OCI-LY3 (cell line): ENCODE data around the gene C1orf232.

Source experiments
- H2AFZ ChIP-seq: fragments of 200-600, 300-600 bp; shearing (Covaris generic); 2 replicates; pipeline ENCODE4 v1.6.0; 2014; ENCODE audit warnings: antibody characterized with exemption, low read depth, low read length
- H3K27ac ChIP-seq: fragments of 200-600, 300-600 bp; sonication (generic); 2 replicates; pipeline ENCODE4 v1.5.1; 2014; ENCODE audit warnings: mild to moderate bottlenecking, low read length, moderate library complexity, mixed read lengths
- H3K27me3 ChIP-seq: fragments of 200-600, 300-600 bp; sonication (generic); 2 replicates; pipeline ENCODE4 v1.6.1; 2014; ENCODE audit warnings: low read depth, low read length, mixed read lengths
- H3K36me3 ChIP-seq: fragments of 200-600, 300-600 bp; sonication (generic); replicated peaks from 2 replicates; pipeline ENCODE3; 2014; ENCODE audit warnings: low read depth, low read length, mixed read lengths
- H3K4me1 ChIP-seq: fragments of 300-600, 200-600 bp; sonication (generic); 2 replicates; pipeline ENCODE4 v1.6.1; 2014; ENCODE audit warnings: low read length, mixed read lengths
- H3K4me2 ChIP-seq: fragments of 200-600, 300-600 bp; sonication (generic); 2 replicates; pipeline ENCODE4 v1.6.1; 2014; ENCODE audit warnings: low read length, mixed read lengths
- H3K4me3 ChIP-seq: fragments of 300-600, 200-600 bp; sonication (generic); 2 replicates; pipeline ENCODE4 v1.5.1; 2014; ENCODE audit warnings: antibody characterized with exemption, mild to moderate bottlenecking, low read length, moderate library complexity
- H3K79me2 ChIP-seq: fragments of 300-600, 200-600 bp; shearing (Covaris generic); 2 replicates; pipeline ENCODE4 v1.6.1; 2014; ENCODE audit warnings: mild to moderate bottlenecking, low read length, mixed read lengths
- H3K9ac ChIP-seq: fragments of 300-600, 200-600 bp; shearing (Covaris generic); 2 replicates; pipeline ENCODE4 v1.6.0; 2014; ENCODE audit warnings: mild to moderate bottlenecking, low read length, moderate library complexity
- H3K9me3 ChIP-seq: fragments of 200-600, 300-600 bp; shearing (Covaris generic); 2 replicates; pipeline ENCODE4 v1.6.1; 2014; ENCODE audit warnings: low read length, mixed read lengths; ENCODE audit not compliant: insufficient read depth
- H4K20me1 ChIP-seq: fragments of 200-600, 300-600 bp; sonication (generic); 2 replicates; pipeline ENCODE4 v1.6.1; 2016; ENCODE audit warnings: low read length, mixed read lengths; ENCODE audit not compliant: insufficient read depth
- EZH2phosphoT487 ChIP-seq: fragments of 200-600 bp; shearing (Covaris generic); IDR thresholded peaks from 2 replicates; pipeline ENCODE4 v1.6.1; 2018; ENCODE audit warnings: antibody characterized with exemption, mixed run types, low read depth
- TF ChIP-seq, protein P1 (sequence below): fragments of 200-600, 300-600 bp; sonication (generic); IDR thresholded peaks from 2 replicates; pipeline ENCODE4 v1.5.1; 2014; ENCODE audit warnings: antibody characterized with exemption, low read length, low read depth

Gene C1orf232

DNA sequence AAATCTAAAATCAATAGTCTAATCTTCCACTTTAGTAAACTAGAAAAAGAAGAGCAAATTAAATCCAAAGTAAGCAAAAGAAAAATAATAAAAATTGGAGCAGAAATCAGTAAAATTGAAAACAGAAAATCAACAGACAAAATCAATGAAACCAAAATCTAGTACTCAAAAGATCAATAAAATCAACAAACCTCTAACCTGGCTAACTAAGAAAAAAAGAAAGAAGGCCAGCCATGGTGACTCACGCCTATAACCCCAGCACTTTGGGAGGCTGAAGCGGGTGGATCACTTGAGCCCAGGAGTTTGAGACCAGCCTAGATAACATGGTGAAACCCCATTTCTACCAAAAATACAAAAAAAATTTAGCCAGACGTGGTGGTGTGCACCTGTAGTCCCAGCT, 34.3 kb downstream of the C1orf232 start:
- no peaks in the 10 kb centered on the region for H3K4me1 ChIP-seq
- H3K27ac ChIP-seq: no peak overlapping the region
- no peak overlapping the region for H2AFZ ChIP-seq
- H3K9ac ChIP-seq: no peak overlapping the region
- H3K79me2 ChIP-seq: no peaks in the 10 kb centered on the region
- no peaks in the 10 kb centered on the region for H3K27me3 ChIP-seq
- no peaks in the 10 kb centered on the region for H3K36me3 ChIP-seq
- TF ChIP-seq, protein P1, sequence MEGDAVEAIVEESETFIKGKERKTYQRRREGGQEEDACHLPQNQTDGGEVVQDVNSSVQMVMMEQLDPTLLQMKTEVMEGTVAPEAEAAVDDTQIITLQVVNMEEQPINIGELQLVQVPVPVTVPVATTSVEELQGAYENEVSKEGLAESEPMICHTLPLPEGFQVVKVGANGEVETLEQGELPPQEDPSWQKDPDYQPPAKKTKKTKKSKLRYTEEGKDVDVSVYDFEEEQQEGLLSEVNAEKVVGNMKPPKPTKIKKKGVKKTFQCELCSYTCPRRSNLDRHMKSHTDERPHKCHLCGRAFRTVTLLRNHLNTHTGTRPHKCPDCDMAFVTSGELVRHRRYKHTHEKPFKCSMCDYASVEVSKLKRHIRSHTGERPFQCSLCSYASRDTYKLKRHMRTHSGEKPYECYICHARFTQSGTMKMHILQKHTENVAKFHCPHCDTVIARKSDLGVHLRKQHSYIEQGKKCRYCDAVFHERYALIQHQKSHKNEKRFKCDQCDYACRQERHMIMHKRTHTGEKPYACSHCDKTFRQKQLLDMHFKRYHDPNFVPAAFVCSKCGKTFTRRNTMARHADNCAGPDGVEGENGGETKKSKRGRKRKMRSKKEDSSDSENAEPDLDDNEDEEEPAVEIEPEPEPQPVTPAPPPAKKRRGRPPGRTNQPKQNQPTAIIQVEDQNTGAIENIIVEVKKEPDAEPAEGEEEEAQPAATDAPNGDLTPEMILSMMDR: no peak
- TF ChIP-seq EZH2phosphoT487: no peak
- H4K20me1 ChIP-seq: no peaks in the 10 kb centered on the region
- no peaks in the 10 kb centered on the region for H3K9me3 ChIP-seq
- no peak overlapping the region for H3K4me3 ChIP-seq
- no peak overlapping the region for H3K4me2 ChIP-seq

DNA sequence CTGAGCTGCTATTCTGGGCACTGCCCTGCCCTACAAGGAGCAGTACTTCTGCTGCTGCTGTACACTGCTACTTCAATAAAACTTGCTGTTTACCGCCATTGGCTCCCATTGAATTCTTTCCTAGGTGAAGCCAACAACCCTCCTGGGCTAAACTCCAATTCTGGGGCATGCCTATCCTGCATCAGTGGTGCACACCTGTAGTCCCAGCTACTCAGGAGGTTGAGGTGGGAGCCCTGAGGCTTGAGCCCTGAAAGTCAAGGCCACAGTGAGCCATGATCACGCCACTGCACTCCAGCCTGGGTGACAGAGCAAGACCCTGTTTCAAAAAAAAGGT, 36.0 kb downstream of the C1orf232 start:
- no peak overlapping the region for H2AFZ ChIP-seq
- no peak overlapping the region for H3K9ac ChIP-seq
- no peak overlapping the region for H3K27ac ChIP-seq
- no peak for TF ChIP-seq EZH2phosphoT487
- TF ChIP-seq, protein P1: no peak
- no peaks in the 10 kb centered on the region for H3K79me2 ChIP-seq
- H3K4me1 ChIP-seq: no peaks in the 10 kb centered on the region
- H3K36me3 ChIP-seq: no peaks in the 10 kb centered on the region
- H3K4me3 ChIP-seq: no peak overlapping the region
- H3K27me3 ChIP-seq: no peaks in the 10 kb centered on the region
- H4K20me1 ChIP-seq: no peaks in the 10 kb centered on the region
- no peak overlapping the region for H3K4me2 ChIP-seq
- H3K9me3 ChIP-seq: no peaks in the 10 kb centered on the region

DNA sequence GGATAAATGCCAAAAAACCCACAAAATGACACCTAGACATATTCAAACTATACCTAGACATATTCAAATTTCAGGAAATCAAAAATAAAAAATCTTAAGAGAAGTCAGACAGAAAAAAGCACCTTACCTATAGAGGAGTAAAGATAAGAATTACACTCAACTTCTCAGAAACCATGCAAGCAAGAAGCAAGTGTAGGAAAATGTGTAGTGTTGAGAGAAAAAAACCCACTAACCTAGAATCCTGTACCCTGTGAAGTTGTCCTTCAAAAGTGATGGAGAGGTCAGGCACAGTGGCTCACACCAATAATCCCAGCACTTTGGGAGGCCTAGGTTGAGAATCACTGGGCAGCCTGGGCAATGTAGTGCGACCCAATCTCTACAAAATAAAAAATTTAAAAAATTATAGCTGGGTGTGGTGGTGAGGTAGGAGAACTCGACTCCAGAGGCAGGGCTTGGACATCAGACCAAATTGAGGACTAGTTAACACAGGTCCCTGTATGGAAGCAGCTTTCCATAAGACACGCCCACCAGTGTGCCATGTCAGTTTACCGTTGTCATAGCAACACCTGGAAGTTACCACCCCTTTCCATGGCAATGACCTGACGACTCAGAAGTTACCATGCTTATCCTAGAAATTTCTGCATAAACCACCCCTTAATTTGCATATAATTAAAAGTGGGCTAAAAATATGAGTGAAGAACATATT, 36.5 kb downstream of the C1orf232 start:
- Histone ChIP-seq H3K9me3 (no peaks in the 10 kb centered on the region), H3K4me2 (no peak overlapping the region), H3K9ac (no peak overlapping the region), H3K27me3 (no peaks in the 10 kb centered on the region), H3K79me2 (no peaks in the 10 kb centered on the region), H3K4me3 (no peak overlapping the region), H2AFZ (no peak overlapping the region), H3K36me3 (no peaks in the 10 kb centered on the region), H3K4me1 (no peaks in the 10 kb centered on the region), H4K20me1 (no peaks in the 10 kb centered on the region), H3K27ac (no peak overlapping the region)
- no peak for TF ChIP-seq EZH2phosphoT487
- TF ChIP-seq, protein P1: no peak

- Histone ChIP-seq H3K4me1 (no peaks in the 10 kb centered on the region), H3K4me2 (no peak overlapping the region), H3K36me3 (no peaks in the 10 kb centered on the region), H2AFZ (no peak overlapping the region), H4K20me1 (no peaks in the 10 kb centered on the region), H3K27ac (no peak overlapping the region), H3K9ac (no peak overlapping the region), H3K9me3 (no peaks in the 10 kb centered on the region), H3K27me3 (no peaks in the 10 kb centered on the region), H3K79me2 (no peaks in the 10 kb centered on the region), H3K4me3 (no peak overlapping the region)
- no peak for TF ChIP-seq EZH2phosphoT487
- TF ChIP-seq, protein P1: no peak
These were observed 38.1 kb downstream of the C1orf232 start for GRCh38 chr1:26130695-26131094.
